HL-60 (cell line): ENCODE measurements around the gene CSHL1.
"Not testable (repeated sequence)": the region's sequence is repeated elsewhere in the genome, so short reads cannot be mapped to it uniquely, and the experiment has no call there.

Experiments
- DNase-seq, 2 experiments: peaks; one replicate each; pipeline ENCODE4 v3.0.0-alpha.2; 2010 to 2020; ENCODE audit warnings: low read depth in 1 of 2, low spot score in 1 of 2
- H3K27ac ChIP-seq: fragments of 250-450 bp; sonication (Bioruptor Pico); replicated peaks from 2 replicates; pipeline ENCODE4 v1.5.1; 2020; ENCODE audit warnings: mild to moderate bottlenecking, moderate library complexity
- H3K27me3 ChIP-seq: fragments of 250-450 bp; sonication (Bioruptor Pico); 2 replicates; pipeline ENCODE4 v1.5.1; 2021; ENCODE audit warnings: mild to moderate bottlenecking, moderate library complexity; ENCODE audit not compliant: insufficient read depth, poor library complexity, severe bottlenecking
- H3K4me3 ChIP-seq: replicated peaks from 2 replicates; pipeline ENCODE4 v1.5.1; 2011; ENCODE audit warnings: mild to moderate bottlenecking, control low read depth, low read length; ENCODE audit not compliant: insufficient read depth
- CTCF ChIP-seq: IDR thresholded peaks from one replicate; pipeline ENCODE4 v1.5.1; 2011; ENCODE audit warnings: low read length, control low read depth, inconsistent platforms; ENCODE audit not compliant: insufficient read depth
- GABPA ChIP-seq: IDR thresholded peaks from 2 replicates; pipeline ENCODE4 v1.6.1; 2012; ENCODE audit warnings: low read depth
- POLR2AphosphoS5 ChIP-seq: IDR thresholded peaks from 2 replicates; pipeline ENCODE4 v1.6.1; 2012; ENCODE audit warnings: low read depth
- SPI1 ChIP-seq: IDR thresholded peaks from 2 replicates; pipeline ENCODE4 v1.6.1; 2012; ENCODE audit warnings: low read depth, mild to moderate bottlenecking, borderline replicate concordance
- TF ChIP-seq, protein P1 (sequence below): IDR thresholded peaks from 2 replicates; pipeline ENCODE4 v1.6.1; 2012; ENCODE audit warnings: low read depth; ENCODE audit not compliant: insufficient replicate concordance

Gene CSHL1

GRCh38 chr17:63918305-63918704 is 7.2 kb upstream of the CSHL1 start:
- no peak for DNase-seq
- peaks cover 2% of the 10 kb centered on the region for H3K27me3 ChIP-seq
- H3K4me3 ChIP-seq = no peak overlapping the region
- no peak overlapping the region for H3K27ac ChIP-seq
- TF ChIP-seq SPI1 (no peak), GABPA (no peak), POLR2AphosphoS5 (no peak), CTCF (no peak)
- TF ChIP-seq, protein P1, sequence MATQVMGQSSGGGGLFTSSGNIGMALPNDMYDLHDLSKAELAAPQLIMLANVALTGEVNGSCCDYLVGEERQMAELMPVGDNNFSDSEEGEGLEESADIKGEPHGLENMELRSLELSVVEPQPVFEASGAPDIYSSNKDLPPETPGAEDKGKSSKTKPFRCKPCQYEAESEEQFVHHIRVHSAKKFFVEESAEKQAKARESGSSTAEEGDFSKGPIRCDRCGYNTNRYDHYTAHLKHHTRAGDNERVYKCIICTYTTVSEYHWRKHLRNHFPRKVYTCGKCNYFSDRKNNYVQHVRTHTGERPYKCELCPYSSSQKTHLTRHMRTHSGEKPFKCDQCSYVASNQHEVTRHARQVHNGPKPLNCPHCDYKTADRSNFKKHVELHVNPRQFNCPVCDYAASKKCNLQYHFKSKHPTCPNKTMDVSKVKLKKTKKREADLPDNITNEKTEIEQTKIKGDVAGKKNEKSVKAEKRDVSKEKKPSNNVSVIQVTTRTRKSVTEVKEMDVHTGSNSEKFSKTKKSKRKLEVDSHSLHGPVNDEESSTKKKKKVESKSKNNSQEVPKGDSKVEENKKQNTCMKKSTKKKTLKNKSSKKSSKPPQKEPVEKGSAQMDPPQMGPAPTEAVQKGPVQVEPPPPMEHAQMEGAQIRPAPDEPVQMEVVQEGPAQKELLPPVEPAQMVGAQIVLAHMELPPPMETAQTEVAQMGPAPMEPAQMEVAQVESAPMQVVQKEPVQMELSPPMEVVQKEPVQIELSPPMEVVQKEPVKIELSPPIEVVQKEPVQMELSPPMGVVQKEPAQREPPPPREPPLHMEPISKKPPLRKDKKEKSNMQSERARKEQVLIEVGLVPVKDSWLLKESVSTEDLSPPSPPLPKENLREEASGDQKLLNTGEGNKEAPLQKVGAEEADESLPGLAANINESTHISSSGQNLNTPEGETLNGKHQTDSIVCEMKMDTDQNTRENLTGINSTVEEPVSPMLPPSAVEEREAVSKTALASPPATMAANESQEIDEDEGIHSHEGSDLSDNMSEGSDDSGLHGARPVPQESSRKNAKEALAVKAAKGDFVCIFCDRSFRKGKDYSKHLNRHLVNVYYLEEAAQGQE = no peak

- no peak for TF ChIP-seq POLR2AphosphoS5
- no peak for DNase-seq
- Histone ChIP-seq H3K4me3 (no peak overlapping the region), H3K27ac (no peak overlapping the region), H3K27me3 (peaks cover 2% of the 10 kb centered on the region)
Observed at GRCh38 chr17:63917646-63918045, 6.6 kb upstream of the CSHL1 start.

GRCh38 chr17:63917206-63917605 is 6.1 kb upstream of the CSHL1 start:
- H3K27ac ChIP-seq, H3K4me3 ChIP-seq, DNase-seq, H3K27me3 ChIP-seq: not testable (repeated sequence)

DNA sequence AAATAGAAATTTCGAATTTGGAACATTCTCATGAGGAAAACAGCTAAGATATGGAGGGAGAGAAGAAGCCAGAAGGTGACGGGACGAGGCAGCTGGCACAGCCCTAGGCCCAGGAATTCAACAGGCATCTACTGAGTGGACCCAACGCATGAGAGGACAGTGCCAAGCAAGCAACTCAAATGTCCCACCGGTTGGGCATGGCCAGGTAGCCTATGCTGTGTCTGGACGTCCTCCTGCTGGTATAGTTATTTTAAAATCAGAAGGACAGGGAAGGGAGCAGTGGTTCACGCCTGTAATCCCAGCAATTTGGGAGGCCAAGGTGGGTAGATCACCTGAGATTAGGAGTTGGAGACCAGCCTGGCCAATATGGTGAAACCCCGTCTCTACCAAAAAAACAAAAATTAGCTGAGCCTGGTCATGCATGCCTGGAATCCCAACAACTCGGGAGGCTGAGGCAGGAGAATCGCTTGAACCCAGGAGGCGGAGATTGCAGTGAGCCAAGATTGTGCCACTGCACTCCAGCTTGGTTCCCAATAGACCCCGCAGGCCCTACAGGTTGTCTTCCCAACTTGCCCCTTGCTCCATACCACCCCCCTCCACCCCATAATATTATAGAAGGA is 5.6 kb upstream of the CSHL1 start:
- TF ChIP-seq POLR2AphosphoS5 (no peak), GABPA (no peak), SPI1 (no peak), CTCF (no peak)
- TF ChIP-seq, protein P1 = no peak
- Histone ChIP-seq H3K27ac (no peak overlapping the region), H3K4me3 (no peak overlapping the region), H3K27me3 (peaks cover 2% of the 10 kb centered on the region)
- DNase-seq = no peak

GRCh38 chr17:63915753-63916152 is 4.7 kb upstream of the CSHL1 start:
- not testable (repeated sequence) for H3K27ac ChIP-seq, DNase-seq, H3K4me3 ChIP-seq, H3K27me3 ChIP-seq
